ENCODE data around the gene TM7SF3.

The TM7SF3 gene

GRCh38 chr12:26937863-26938700, 76.1 kb downstream of the TM7SF3 start, which contains the start of the genes FGFR1OP2 and INTS13:
FGFR1OP2 (plus strand) TSS chr12:26938470; CDS start chr12:26954159, 15,689 bp downstream.
INTS13 (minus strand) TSS chr12:26937981; CDS start chr12:26936803, 1,178 bp downstream.
- H3K4me1 ChIP-seq (ENCODE audit: control insufficient read depth in 5 of 5, insufficient read depth in 5 of 5, low read length in 5 of 5), result peaks cover 6 to 54% (median 48%) of the 10 kb centered on the region in 5 donors
- no peaks in the 10 kb centered on the region for H3K27me3 ChIP-seq (ENCODE audit: control insufficient read depth in 5 of 5, insufficient read depth in 4 of 5, low read length in 5 of 5)
- peaks cover 0 to 5% (median 0%) of the 10 kb centered on the region in 5 donors for H3K36me3 ChIP-seq (ENCODE audit: control insufficient read depth in 5 of 5, insufficient read depth in 5 of 5, low read length in 5 of 5)
- H3K27ac ChIP-seq (ENCODE audit: low read depth, low read length), result peak within 1 kb of the TSS; percentile 84
- no peaks in the 10 kb centered on the region for H3K9me3 ChIP-seq (ENCODE audit: control insufficient read depth in 5 of 5, low read length in 5 of 5)
- peak within 1 kb of the TSS; percentile 86 to 100 (median 99) for H3K4me3 ChIP-seq (ENCODE audit: low read depth in 1 of 5, low read length in 5 of 5)
- peak within 1 kb of the TSS; percentile 87 to 99 (median 98) for H3K9ac ChIP-seq (ENCODE audit: low read length in 5 of 5)

GRCh38 chr12:26937443-26937862, 76.7 kb downstream of the TM7SF3 start:
- peak overlapping the region; percentile 87 to 99 (median 98) for H3K9ac ChIP-seq (ENCODE audit: low read length in 5 of 5)
- H3K27ac ChIP-seq (ENCODE audit: low read depth, low read length), result peak overlapping the region; percentile 84
- H3K4me3 ChIP-seq (ENCODE audit: low read depth in 1 of 5, low read length in 5 of 5), result peak overlapping the region; percentile 86 to 100 (median 99)
- peaks cover 6 to 52% (median 47%) of the 10 kb centered on the region in 5 donors for H3K4me1 ChIP-seq (ENCODE audit: control insufficient read depth in 5 of 5, insufficient read depth in 5 of 5, low read length in 5 of 5)
- H3K27me3 ChIP-seq (ENCODE audit: control insufficient read depth in 5 of 5, insufficient read depth in 4 of 5, low read length in 5 of 5), result no peaks in the 10 kb centered on the region
- peaks cover 0 to 10% (median 3%) of the 10 kb centered on the region in 5 donors for H3K36me3 ChIP-seq (ENCODE audit: control insufficient read depth in 5 of 5, insufficient read depth in 5 of 5, low read length in 5 of 5)
- no peaks in the 10 kb centered on the region for H3K9me3 ChIP-seq (ENCODE audit: control insufficient read depth in 5 of 5, low read length in 5 of 5)

GRCh38 chr12:26936559-26937442, 77.4 kb downstream of the TM7SF3 start:
- no peaks in the 10 kb centered on the region for H3K9me3 ChIP-seq (ENCODE audit: control insufficient read depth in 5 of 5, low read length in 5 of 5)
- no peaks in the 10 kb centered on the region for H3K27me3 ChIP-seq (ENCODE audit: control insufficient read depth in 5 of 5, insufficient read depth in 4 of 5, low read length in 5 of 5)
- peaks cover 0 to 16% (median 5%) of the 10 kb centered on the region in 5 donors for H3K36me3 ChIP-seq (ENCODE audit: control insufficient read depth in 5 of 5, insufficient read depth in 5 of 5, low read length in 5 of 5)
- peak overlapping the region; percentile 87 to 99 (median 98) for H3K9ac ChIP-seq (ENCODE audit: low read length in 5 of 5)
- peak overlapping the region; percentile 84 for H3K27ac ChIP-seq (ENCODE audit: low read depth, low read length)
- peaks cover 6 to 47% (median 42%) of the 10 kb centered on the region in 5 donors for H3K4me1 ChIP-seq (ENCODE audit: control insufficient read depth in 5 of 5, insufficient read depth in 5 of 5, low read length in 5 of 5)
- H3K4me3 ChIP-seq (ENCODE audit: low read depth in 1 of 5, low read length in 5 of 5), result peak overlapping the region; percentile 86 to 100 (median 99)

GRCh38 chr12:26935636-26936378, 78.4 kb downstream of the TM7SF3 start:
- Histone ChIP-seq H3K9ac (ENCODE audit: low read length in 5 of 5) (peak overlapping the region in 1 of 5 donors; percentile 25), H3K36me3 (ENCODE audit: control insufficient read depth in 5 of 5, insufficient read depth in 5 of 5, low read length in 5 of 5) (peaks cover 0 to 16% (median 5%) of the 10 kb centered on the region in 5 donors), H3K27ac (ENCODE audit: low read depth, low read length) (no peak overlapping the region), H3K4me3 (ENCODE audit: low read depth in 1 of 5, low read length in 5 of 5) (no peak overlapping the region), H3K27me3 (ENCODE audit: control insufficient read depth in 5 of 5, insufficient read depth in 4 of 5, low read length in 5 of 5) (no peaks in the 10 kb centered on the region), H3K9me3 (ENCODE audit: control insufficient read depth in 5 of 5, low read length in 5 of 5) (no peaks in the 10 kb centered on the region), H3K4me1 (ENCODE audit: control insufficient read depth in 5 of 5, insufficient read depth in 5 of 5, low read length in 5 of 5) (peaks cover 6 to 41% (median 37%) of the 10 kb centered on the region in 5 donors)

- no peak overlapping the region for H3K9ac ChIP-seq (ENCODE audit: low read length in 5 of 5)
- peaks cover 14 to 35% (median 31%) of the 10 kb centered on the region in 5 donors for H3K36me3 ChIP-seq (ENCODE audit: control insufficient read depth in 5 of 5, insufficient read depth in 5 of 5, low read length in 5 of 5)
- no peak overlapping the region for H3K27ac ChIP-seq (ENCODE audit: low read depth, low read length)
- no peaks in the 10 kb centered on the region for H3K9me3 ChIP-seq (ENCODE audit: control insufficient read depth in 5 of 5, low read length in 5 of 5)
- H3K4me1 ChIP-seq (ENCODE audit: control insufficient read depth in 5 of 5, insufficient read depth in 5 of 5, low read length in 5 of 5), result no peaks in the 10 kb centered on the region
- H3K4me3 ChIP-seq (ENCODE audit: low read depth in 1 of 5, low read length in 5 of 5), result no peak overlapping the region
- no peaks in the 10 kb centered on the region for H3K27me3 ChIP-seq (ENCODE audit: control insufficient read depth in 5 of 5, insufficient read depth in 4 of 5, low read length in 5 of 5)
These were observed 84.6 kb downstream of the TM7SF3 start for GRCh38 chr12:26929590-26929989.

- H3K4me1 ChIP-seq (ENCODE audit: control insufficient read depth in 5 of 5, insufficient read depth in 5 of 5, low read length in 5 of 5), result no peaks in the 10 kb centered on the region
These were observed 85.5 kb downstream of the TM7SF3 start for GRCh38 chr12:26928661-26929060.

More at GRCh38 chr12:26928661-26929060, 85.5 kb downstream of the TM7SF3 start:
- no peak overlapping the region for H3K9ac ChIP-seq (ENCODE audit: low read length in 5 of 5)
- no peak overlapping the region for H3K4me3 ChIP-seq (ENCODE audit: low read depth in 1 of 5, low read length in 5 of 5)
- H3K27me3 ChIP-seq (ENCODE audit: control insufficient read depth in 5 of 5, insufficient read depth in 4 of 5, low read length in 5 of 5), result no peaks in the 10 kb centered on the region
- H3K36me3 ChIP-seq (ENCODE audit: control insufficient read depth in 5 of 5, insufficient read depth in 5 of 5, low read length in 5 of 5), result peaks cover 19 to 40% (median 34%) of the 10 kb centered on the region in 5 donors
- H3K9me3 ChIP-seq (ENCODE audit: control insufficient read depth in 5 of 5, low read length in 5 of 5), result no peaks in the 10 kb centered on the region
- H3K27ac ChIP-seq (ENCODE audit: low read depth, low read length), result no peak overlapping the region
